ENCODE measurements around the gene GFRA1. TPM values are rescaled to one million over a fixed set of nuclear protein-coding genes. Genes with fewer than 3 reads are reported as not detected.
"Not testable (repeated sequence)": the region's sequence is repeated elsewhere in the genome, so short reads cannot be mapped to it uniquely, and the experiment has no call there.

Gene GFRA1
- total and polyA plus RNA-seq, 7 donors = under 0.01 to 115 (median 38.9) TPM

GRCh38 chr10:116043861-116044260 lies 229.1 kb downstream of the GFRA1 start:
- Histone ChIP-seq H3K27ac (no peak overlapping the region), H3K9me3 (no peaks in the 10 kb centered on the region), H3K27me3 (no peaks in the 10 kb centered on the region), H3K36me3 (no peaks in the 10 kb centered on the region), H3K4me3 (no peak overlapping the region), H3K4me1 (peaks cover 0 to 15% (median 13%) of the 10 kb centered on the region in 4 donors)
- DNase-seq = no peak
- TF ChIP-seq EP300 (IDR thresholded peaks at IDR 0.05) = no peak
- no peak for TF ChIP-seq CTCF (IDR thresholded peaks at IDR 0.05)
- no peak for TF ChIP-seq POLR2AphosphoS5 (IDR thresholded peaks at IDR 0.05)
- no peak for TF ChIP-seq POLR2A (IDR thresholded peaks at IDR 0.05)
- intact Hi-C loops (cut with DNase I) = no loop called here
- WGBS, 2 donors = 61 to 75% methylated on average over 8 of the region's 8 CpGs

GRCh38 chr10:116043304-116043703 lies 229.7 kb downstream of the GFRA1 start:
- 70 to 89% methylated on average over 3 of the region's 3 CpGs for WGBS, 2 donors
- Histone ChIP-seq H3K4me1 (peaks cover 0 to 15% (median 13%) of the 10 kb centered on the region in 4 donors), H3K27me3 (no peaks in the 10 kb centered on the region), H3K4me3 (no peak overlapping the region), H3K9me3 (no peaks in the 10 kb centered on the region), H3K36me3 (no peaks in the 10 kb centered on the region), H3K27ac (no peak overlapping the region)
- TF ChIP-seq POLR2A (IDR thresholded peaks at IDR 0.05) (no peak), EP300 (IDR thresholded peaks at IDR 0.05) (no peak), CTCF (IDR thresholded peaks at IDR 0.05) (no peak), POLR2AphosphoS5 (IDR thresholded peaks at IDR 0.05) (no peak)
- no peak for DNase-seq
- intact Hi-C loops (cut with DNase I) = no loop called here

GRCh38 chr10:116041948-116042347 lies 231.1 kb downstream of the GFRA1 start:
- WGBS, 2 donors = 81 to 84% methylated on average over 4 of the region's 4 CpGs
- intact Hi-C loops (cut with DNase I) = no loop called here

GRCh38 chr10:116039612-116040011 lies 233.4 kb downstream of the GFRA1 start:
- intact Hi-C loops (cut with DNase I) = no loop called here
- Histone ChIP-seq H3K4me1 (no peaks in the 10 kb centered on the region), H3K4me3 (no peak overlapping the region), H3K9me3 (peaks cover 0 to 3% (median 0%) of the 10 kb centered on the region in 4 donors), H3K27ac (no peak overlapping the region), H3K36me3 (no peaks in the 10 kb centered on the region), H3K27me3 (no peaks in the 10 kb centered on the region)
- DNase-seq = no peak
- WGBS, 2 donors = 80 to 87% methylated on average over 6 of the region's 6 CpGs
- no peak for TF ChIP-seq EP300 (IDR thresholded peaks at IDR 0.05)
- no peak for TF ChIP-seq POLR2A (IDR thresholded peaks at IDR 0.05)
- TF ChIP-seq POLR2AphosphoS5 (IDR thresholded peaks at IDR 0.05) = no peak
- TF ChIP-seq CTCF (IDR thresholded peaks at IDR 0.05) = no peak

More at GRCh38 chr10:116041948-116042347, 231.1 kb downstream of the GFRA1 start:
- Histone ChIP-seq H3K27me3 (no peaks in the 10 kb centered on the region), H3K4me3 (no peak overlapping the region), H3K9me3 (no peaks in the 10 kb centered on the region), H3K36me3 (no peaks in the 10 kb centered on the region), H3K27ac (no peak overlapping the region), H3K4me1 (peaks cover 0 to 15% (median 13%) of the 10 kb centered on the region in 4 donors)
- TF ChIP-seq POLR2AphosphoS5 (IDR thresholded peaks at IDR 0.05) (no peak), CTCF (IDR thresholded peaks at IDR 0.05) (no peak), EP300 (IDR thresholded peaks at IDR 0.05) (no peak), POLR2A (IDR thresholded peaks at IDR 0.05) (no peak)
- no peak for DNase-seq

GRCh38 chr10:116038259-116038658 lies 234.7 kb downstream of the GFRA1 start:
- H3K4me3 ChIP-seq = no peak overlapping the region
- H3K27me3 ChIP-seq = no peaks in the 10 kb centered on the region
- H3K36me3 ChIP-seq = no peaks in the 10 kb centered on the region
- 46 to 55% methylated on average over 3 of the region's 3 CpGs for WGBS, 2 donors
- H3K4me1 ChIP-seq = no peaks in the 10 kb centered on the region
- peak; percentile 80 for DNase-seq
- H3K9me3 ChIP-seq = peaks cover 0 to 3% (median 0%) of the 10 kb centered on the region in 4 donors
- no peak overlapping the region for H3K27ac ChIP-seq
- intact Hi-C loops (cut with DNase I) = no loop called here
- peak in 2 of 4 donors; percentile 15 to 23 for TF ChIP-seq POLR2AphosphoS5 (IDR thresholded peaks at IDR 0.05)
- no peak for TF ChIP-seq EP300 (IDR thresholded peaks at IDR 0.05)
- TF ChIP-seq POLR2A (IDR thresholded peaks at IDR 0.05) = no peak
- no peak for TF ChIP-seq CTCF (IDR thresholded peaks at IDR 0.05)

- H3K9me3 ChIP-seq; H3K36me3 ChIP-seq; intact Hi-C loops (cut with DNase I); H3K27ac ChIP-seq; H3K4me3 ChIP-seq; DNase-seq; H3K27me3 ChIP-seq; H3K4me1 ChIP-seq: not testable (repeated sequence)
Measured at GRCh38 chr10:116035406-116035805, 237.6 kb downstream of the GFRA1 start.
